ENCODE data around the gene MRPL51.

DNA sequence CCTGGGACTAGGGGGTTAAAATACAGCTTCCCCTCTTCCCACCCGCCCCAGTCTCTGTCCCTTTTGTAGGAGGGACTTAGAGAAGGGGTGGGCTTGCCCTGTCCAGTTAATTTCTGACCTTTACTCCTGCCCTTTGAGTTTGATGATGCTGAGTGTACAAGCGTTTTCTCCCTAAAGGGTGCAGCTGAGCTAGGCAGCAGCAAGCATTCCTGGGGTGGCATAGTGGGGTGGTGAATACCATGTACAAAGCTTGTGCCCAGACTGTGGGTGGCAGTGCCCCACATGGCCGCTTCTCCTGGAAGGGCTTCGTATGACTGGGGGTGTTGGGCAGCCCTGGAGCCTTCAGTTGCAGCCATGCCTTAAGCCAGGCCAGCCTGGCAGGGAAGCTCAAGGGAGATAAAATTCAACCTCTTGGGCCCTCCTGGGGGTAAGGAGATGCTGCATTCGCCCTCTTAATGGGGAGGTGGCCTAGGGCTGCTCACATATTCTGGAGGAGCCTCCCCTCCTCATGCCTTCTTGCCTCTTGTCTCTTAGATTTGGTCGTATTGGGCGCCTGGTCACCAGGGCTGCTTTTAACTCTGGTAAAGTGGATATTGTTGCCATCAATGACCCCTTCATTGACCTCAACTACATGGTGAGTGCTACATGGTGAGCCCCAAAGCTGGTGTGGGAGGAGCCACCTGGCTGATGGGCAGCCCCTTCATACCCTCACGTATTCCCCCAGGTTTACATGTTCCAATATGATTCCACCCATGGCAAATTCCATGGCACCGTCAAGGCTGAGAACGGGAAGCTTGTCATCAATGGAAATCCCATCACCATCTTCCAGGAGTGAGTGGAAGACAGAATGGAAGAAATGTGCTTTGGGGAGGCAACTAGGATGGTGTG, 43.1 kb upstream of the MRPL51 start:
- TF ChIP-seq, protein P1, sequence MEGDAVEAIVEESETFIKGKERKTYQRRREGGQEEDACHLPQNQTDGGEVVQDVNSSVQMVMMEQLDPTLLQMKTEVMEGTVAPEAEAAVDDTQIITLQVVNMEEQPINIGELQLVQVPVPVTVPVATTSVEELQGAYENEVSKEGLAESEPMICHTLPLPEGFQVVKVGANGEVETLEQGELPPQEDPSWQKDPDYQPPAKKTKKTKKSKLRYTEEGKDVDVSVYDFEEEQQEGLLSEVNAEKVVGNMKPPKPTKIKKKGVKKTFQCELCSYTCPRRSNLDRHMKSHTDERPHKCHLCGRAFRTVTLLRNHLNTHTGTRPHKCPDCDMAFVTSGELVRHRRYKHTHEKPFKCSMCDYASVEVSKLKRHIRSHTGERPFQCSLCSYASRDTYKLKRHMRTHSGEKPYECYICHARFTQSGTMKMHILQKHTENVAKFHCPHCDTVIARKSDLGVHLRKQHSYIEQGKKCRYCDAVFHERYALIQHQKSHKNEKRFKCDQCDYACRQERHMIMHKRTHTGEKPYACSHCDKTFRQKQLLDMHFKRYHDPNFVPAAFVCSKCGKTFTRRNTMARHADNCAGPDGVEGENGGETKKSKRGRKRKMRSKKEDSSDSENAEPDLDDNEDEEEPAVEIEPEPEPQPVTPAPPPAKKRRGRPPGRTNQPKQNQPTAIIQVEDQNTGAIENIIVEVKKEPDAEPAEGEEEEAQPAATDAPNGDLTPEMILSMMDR (IDR thresholded peaks at IDR 0.05): no peak
- no peak for TF ChIP-seq ZFX (IDR thresholded peaks at IDR 0.05; ENCODE audit: borderline replicate concordance)

All from 22Rv1 (cell line).